Motor neuron (in vitro differentiated cells): ENCODE measurements around the gene LNPEP. TPM values are rescaled to one million over a fixed set of nuclear protein-coding genes. Genes with fewer than 3 reads are reported as not detected.
A peak's percentile ranks its signal among the peaks of the same experiment; 100 is the strongest.

Source experiments
- ATAC-seq, 8 experiments: fragments of 200-7000 bp; cut with Tn5 transposase; replicated peaks in 6 of 8; 2 replicates each; pipeline ENCODE4 v1.8.0; 2021; ENCODE audit warnings: mild to moderate bottlenecking in 8 of 8, moderate library complexity in 8 of 8
- H3K27ac ChIP-seq, 2 donors: fragments of 250-450 bp; sonication (Bioruptor Pico); 2 replicates each; pipeline ENCODE4 v1.9.0; 2021; ENCODE audit warnings: antibody characterized with exemption in 2 of 2, mild to moderate bottlenecking in 2 of 2, moderate library complexity in 1 of 2
- H3K4me1 ChIP-seq, 2 donors: fragments of 250-450 bp; sonication (Bioruptor Pico); replicated peaks in 1 of 2; 2 replicates each; pipeline ENCODE4 v1.6.1; 2021; ENCODE audit warnings: antibody characterized with exemption in 2 of 2, mild to moderate bottlenecking in 2 of 2, moderate library complexity in 1 of 2
- H3K4me3 ChIP-seq, 5 donors: fragments of 250-450 bp; sonication (Bioruptor Pico); 2 replicates each; pipeline ENCODE4 v1.9.0; 2021; ENCODE audit warnings: antibody characterized with exemption in 5 of 5, mild to moderate bottlenecking in 5 of 5, moderate library complexity in 4 of 5
- WGBS, 10 experiments: fragments of 450-650 bp; shearing (Covaris generic); methylation state at CpG; one replicate each; pipeline ENCODE4 v1.0.0; 2022; 5-methylcytosine and 5-hydroxymethylcytosine counted together
- in situ Hi-C, 9 experiments: fragments of 400-800 bp; cut with MboI; loops; one replicate each; pipeline ENCODE4 v1.15.0; 2021; ENCODE audit warnings: low sequenced_read_pairs in 9 of 9, low pct_unique_long_range_greater_than_20kb in 2 of 9; ENCODE audit not compliant: unreplicated experiment in 9 of 9
- total RNA-seq, 8 experiments: library from RNA; unstranded; fragments of 300-600 nt; gene quantifications; 2 replicates each; pipeline versions ENCODE4 v1.2.3 to v1.2.4, GENCODE V29; 2022

The LNPEP gene
- total RNA-seq, 8 experiments from 2014 or later: 11.7 to 52.2 (median 18.6) TPM

DNA sequence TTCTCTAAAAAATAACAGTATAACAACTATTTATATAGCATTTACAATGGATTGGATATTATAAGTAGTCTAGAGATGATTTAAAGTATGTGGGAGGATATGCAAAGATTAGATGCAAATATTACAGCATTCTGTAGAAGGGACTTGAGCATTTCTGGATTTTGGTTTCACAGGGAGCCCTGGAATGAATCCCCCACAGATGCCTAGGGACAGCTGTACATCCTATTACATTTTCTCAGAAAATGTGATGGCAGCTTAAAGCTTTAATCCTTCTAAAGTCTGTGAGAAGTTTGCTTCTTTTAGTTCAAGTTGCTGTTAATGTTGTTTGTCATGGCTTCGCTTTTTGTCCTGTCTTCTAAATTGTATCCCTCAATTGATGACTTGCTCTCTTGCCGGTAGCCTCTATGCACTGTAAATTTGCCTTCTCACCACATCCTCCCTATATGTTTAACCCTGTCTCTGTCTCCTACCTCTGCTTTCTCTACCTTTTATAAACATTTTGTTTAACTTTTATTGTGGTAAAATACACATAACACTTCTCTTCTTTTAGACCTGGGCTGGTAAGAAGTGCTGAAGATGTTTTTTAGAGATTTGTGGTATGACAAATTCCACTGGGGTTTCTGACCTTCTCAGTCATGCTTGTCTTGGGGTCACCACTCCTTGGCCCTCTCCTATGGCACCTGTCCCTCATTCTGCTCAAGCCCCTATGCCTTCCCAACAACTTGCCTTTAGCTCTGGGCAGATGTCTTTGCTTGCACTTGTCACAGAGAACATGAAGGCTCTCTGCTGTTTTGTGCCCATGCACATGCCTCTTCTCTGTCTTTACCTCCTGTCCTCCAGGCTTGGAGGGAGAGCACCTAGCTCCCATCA lies 37.9 kb downstream of the LNPEP start:
- ATAC-seq: peak in 1 of 8 experiments; percentile 59
- in situ Hi-C loops: no loop called here
- Histone ChIP-seq H3K27ac (no peak overlapping the region), H3K4me1 (no peaks in the 10 kb centered on the region), H3K4me3 (no peak overlapping the region)
- 29 to 100% (median 93%) methylated on average over 1 to 2 of the region's 2 CpGs for WGBS, 10 experiments

DNA sequence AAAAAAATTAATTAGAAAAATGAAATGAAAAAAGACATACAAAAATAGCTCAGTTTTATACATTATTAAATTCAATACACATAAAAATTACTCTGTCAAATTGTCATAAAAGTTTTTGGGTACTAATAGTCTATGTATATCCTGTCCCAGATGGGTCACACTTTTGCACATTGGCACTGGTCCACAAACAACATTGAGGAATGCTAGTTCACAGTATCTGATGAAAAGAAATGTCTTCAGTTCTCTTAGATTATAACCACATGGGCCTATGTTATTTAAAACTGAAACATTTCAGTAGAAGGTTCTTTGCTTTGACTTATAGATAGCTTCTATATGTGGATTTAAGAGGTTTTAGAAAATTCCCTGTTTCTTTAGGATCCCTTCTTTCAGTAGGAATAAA lies 39.8 kb downstream of the LNPEP start:
- in situ Hi-C loops: loop anchor here in 2 of 9 experiments (25.0 kb wide), 1 partner anchor 187 kb away; no protein-coding TSS in a partner anchor
- Histone ChIP-seq H3K4me3 (no peak overlapping the region), H3K4me1 (no peaks in the 10 kb centered on the region), H3K27ac (no peak overlapping the region)
- no peak for ATAC-seq

DNA sequence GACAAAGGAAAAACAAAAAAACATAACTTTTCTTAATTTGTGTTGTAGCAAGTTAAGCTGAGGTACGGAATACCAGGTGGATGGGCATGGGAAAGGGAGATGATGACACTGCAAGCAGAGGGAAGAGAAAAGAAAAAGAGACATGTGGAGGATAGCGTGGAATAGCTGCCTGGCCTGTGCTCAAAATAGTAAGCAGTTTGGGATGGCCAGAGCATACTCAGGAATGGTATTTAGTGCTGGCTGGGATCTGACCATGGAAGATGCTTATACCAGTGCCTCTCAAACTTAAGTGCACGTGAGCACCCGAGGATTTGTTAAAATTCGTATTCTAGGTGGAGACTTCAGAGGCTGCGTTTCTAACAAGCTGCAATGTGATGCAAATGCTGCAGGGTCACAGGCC lies 41.3 kb downstream of the LNPEP start:
- WGBS, 10 experiments: 47 to 100% (median 68%) methylated on average over 2 to 6 of the region's 6 CpGs
- in situ Hi-C loops: loop anchor here in 2 of 9 experiments (25.0 kb wide), 1 partner anchor 185 kb away; no protein-coding TSS in a partner anchor
- H3K4me1 ChIP-seq: no peaks in the 10 kb centered on the region
- ATAC-seq: no peak
- H3K27ac ChIP-seq: no peak overlapping the region
- no peak overlapping the region for H3K4me3 ChIP-seq

DNA sequence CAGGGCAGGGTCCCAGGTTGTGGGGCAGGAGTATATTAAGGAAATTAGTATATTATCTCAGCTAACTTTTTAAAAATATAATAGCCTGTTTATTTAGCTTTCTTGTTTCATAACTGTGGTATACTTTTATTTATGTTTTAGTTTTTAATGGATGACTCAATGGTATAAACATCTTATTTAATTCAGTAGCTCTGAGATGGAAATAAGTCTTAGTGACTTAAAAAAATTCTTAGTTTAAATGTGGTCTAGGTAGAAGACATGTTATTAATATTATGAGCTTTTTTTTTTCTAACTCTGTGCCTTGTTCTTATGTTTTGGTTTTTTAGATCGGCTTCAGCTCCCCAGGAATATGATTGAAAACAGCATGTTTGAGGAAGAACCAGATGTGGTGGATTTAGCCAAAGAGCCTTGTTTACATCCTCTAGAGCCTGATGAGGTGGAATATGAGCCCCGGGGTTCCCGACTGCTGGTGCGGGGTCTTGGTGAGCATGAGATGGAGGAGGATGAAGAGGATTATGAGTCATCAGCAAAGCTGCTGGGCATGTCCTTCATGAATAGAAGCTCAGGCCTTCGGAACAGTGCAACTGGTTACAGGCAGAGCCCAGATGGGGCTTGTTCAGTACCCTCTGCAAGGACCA lies 43.1 kb downstream of the LNPEP start:
- H3K4me1 ChIP-seq: no peaks in the 10 kb centered on the region
- H3K27ac ChIP-seq: no peak overlapping the region
- in situ Hi-C loops: loop anchor here in 2 of 9 experiments (25.0 kb wide), 1 partner anchor 183 kb away; no protein-coding TSS in a partner anchor
- no peak overlapping the region for H3K4me3 ChIP-seq
- 30 to 100% (median 85%) methylated on average over 2 to 5 of the region's 5 CpGs; no CpG with 5 or more reads in 1 of the 10 experiments for WGBS, 10 experiments
- peak in 1 of 8 experiments; percentile 35 for ATAC-seq

DNA sequence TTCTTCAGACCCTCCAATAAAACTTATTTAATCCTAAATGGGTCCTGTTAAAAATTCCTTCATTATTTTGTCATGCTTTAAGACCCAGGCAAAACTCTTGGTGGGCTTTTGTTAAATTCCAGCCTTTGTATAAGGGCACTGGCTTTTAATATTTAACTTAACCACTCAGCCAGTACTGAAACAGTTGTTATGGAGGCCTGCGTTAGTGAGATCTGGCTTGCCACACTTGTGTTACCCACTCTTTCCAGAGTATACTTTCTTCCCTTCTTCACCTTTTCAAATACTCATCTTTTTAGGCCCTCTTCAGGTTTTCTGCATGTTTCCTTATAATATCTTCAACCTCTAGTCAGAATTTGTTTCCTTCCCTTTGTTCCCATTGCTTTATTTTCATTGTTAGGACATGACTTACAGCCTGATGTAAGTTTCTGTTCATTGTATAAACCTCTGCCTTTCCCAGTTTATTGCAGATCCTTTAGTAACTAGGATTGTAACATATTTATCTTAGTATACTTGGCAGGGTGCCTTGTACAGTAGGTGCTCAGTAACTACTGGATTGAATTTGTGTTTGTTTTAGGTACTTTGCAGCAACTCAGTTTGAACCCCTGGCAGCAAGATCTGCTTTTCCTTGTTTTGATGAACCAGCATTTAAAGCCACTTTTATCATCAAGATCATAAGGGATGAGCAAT lies 48.8 kb downstream of the LNPEP start:
- in situ Hi-C loops: loop anchor here in 2 of 9 experiments (25.0 kb wide), 1 partner anchor 178 kb away; no protein-coding TSS in a partner anchor
- ATAC-seq: no peak
- Histone ChIP-seq H3K27ac (no peak overlapping the region), H3K4me3 (no peak overlapping the region), H3K4me1 (peaks cover 0 to 6% of the 10 kb centered on the region in 2 donors)
- whole genome bisulfite sequencing, 10 experiments: 0 to 100% (median 0%) methylated on average over 1 of the region's 1 CpG; no CpG with 5 or more reads in 3 of the 10 experiments

DNA sequence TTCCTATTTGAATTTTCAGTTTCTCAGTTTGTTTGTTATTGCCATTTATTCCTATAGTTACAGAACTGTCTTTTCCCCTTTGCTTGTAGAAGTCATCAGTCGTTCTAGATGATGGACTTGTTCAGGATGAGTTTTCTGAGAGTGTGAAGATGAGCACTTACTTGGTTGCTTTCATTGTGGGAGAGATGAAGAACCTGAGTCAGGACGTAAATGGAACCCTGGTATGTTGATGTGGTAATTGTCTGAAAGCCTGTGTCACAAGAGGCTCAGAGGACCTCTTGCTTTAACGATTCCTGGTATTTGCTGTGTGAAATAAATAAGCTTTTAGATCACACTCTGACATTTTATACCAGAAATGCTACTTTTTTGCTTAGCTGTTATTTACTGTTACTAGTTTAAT lies 50.6 kb downstream of the LNPEP start:
- in situ Hi-C loops: loop anchor here in 2 of 9 experiments (25.0 kb wide), 1 partner anchor 176 kb away; no protein-coding TSS in a partner anchor
- H3K27ac ChIP-seq: no peak overlapping the region
- H3K4me3 ChIP-seq: no peak overlapping the region
- ATAC-seq: no peak
- 64 to 100% (median 87%) methylated on average over 2 to 3 of the region's 3 CpGs; no CpG with 5 or more reads in 1 of the 10 experiments for WGBS, 10 experiments
- H3K4me1 ChIP-seq: peaks cover 0 to 6% of the 10 kb centered on the region in 2 donors

DNA sequence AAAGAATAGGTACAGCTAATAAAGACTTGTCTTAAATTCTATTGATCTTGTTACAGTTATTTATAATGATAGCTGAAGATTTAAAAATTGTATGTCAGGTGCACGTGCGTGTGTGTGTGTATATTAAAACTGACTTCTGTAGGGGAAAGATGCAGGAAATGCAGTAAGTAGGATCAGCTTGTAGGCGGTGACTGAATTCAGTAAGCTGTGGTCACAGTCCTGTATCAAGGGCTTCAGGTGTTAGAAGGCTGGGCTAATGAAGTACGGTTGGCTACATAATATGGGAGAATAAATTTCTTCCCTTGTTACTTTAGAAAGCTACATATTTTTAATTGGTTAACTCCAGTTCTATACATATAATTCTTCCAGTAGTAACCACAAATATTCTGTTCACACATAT lies 54.2 kb downstream of the LNPEP start:
- WGBS, 10 experiments: 80 to 100% (median 93%) methylated on average over 1 to 4 of the region's 4 CpGs; no CpG with 5 or more reads in 1 of the 10 experiments
- no peak for ATAC-seq
- no peaks in the 10 kb centered on the region for H3K4me1 ChIP-seq
- H3K27ac ChIP-seq: no peak overlapping the region
- in situ Hi-C loops: loop anchor here in 2 of 9 experiments (25.0 kb wide), 1 partner anchor 172 kb away; no protein-coding TSS in a partner anchor
- H3K4me3 ChIP-seq: no peak overlapping the region

DNA sequence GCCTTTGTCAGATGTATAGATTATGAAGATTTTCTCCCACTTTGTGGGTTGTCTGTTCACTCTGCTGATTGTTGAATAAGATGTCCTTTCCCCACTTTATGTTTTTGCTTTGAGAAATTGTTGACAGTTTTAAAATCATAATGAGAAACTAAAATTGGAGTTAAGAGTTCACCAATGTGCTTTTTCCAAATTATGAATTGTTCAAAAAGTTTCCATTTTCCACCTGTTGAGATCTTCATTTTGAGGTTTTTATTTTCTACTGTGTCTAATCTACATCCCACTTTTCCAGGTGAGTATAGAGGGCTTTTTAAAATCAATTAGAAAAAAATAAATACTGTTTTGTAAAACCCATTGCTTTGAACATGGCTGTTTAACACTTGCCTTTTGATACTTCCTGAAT lies 55.8 kb downstream of the LNPEP start:
- no peak overlapping the region for H3K27ac ChIP-seq
- no peak overlapping the region for H3K4me3 ChIP-seq
- no peaks in the 10 kb centered on the region for H3K4me1 ChIP-seq
- ATAC-seq: no peak
- in situ Hi-C loops: loop anchor here in 2 of 9 experiments (25.0 kb wide), 1 partner anchor 171 kb away; no protein-coding TSS in a partner anchor

GRCh38 chr5:96993760-96994159 lies 57.9 kb downstream of the LNPEP start:
- Histone ChIP-seq H3K4me3 (no peak overlapping the region), H3K4me1 (no peaks in the 10 kb centered on the region), H3K27ac (no peak overlapping the region)
- WGBS, 10 experiments: 80 to 100% (median 100%) methylated on average over 1 to 2 of the region's 2 CpGs; no CpG with 5 or more reads in 3 of the 10 experiments
- no peak for ATAC-seq
- in situ Hi-C loops: loop anchor here in 2 of 9 experiments (25.0 kb wide), 1 partner anchor 169 kb away; no protein-coding TSS in a partner anchor

DNA sequence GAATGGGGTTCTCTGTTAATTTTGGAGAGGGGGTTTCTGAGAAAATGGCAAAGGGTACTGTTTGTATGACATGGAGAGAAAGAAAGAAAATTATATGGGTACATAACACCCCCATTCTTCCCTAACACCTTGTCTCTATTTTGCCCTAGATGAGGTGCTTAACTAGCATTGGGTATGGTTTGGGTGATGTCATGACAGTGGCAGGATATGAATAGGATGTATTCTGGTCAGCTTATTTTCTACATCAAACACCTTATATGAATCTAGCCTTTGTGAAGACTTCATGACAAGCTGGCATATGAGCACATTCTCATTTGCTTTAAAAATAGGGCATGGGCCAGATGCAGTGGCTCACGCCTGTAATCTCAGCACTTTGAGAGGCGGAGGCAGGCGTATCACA lies 58.6 kb downstream of the LNPEP start:
- in situ Hi-C loops: loop anchor here in 2 of 9 experiments (25.0 kb wide), 1 partner anchor 168 kb away; no protein-coding TSS in a partner anchor
- Histone ChIP-seq H3K27ac (no peak overlapping the region), H3K4me1 (no peaks in the 10 kb centered on the region), H3K4me3 (no peak overlapping the region)
- ATAC-seq: no peak
- WGBS, 10 experiments: 100% methylated on average over 1 to 2 of the region's 3 CpGs; no CpG with 5 or more reads in 8 of the 10 experiments

DNA sequence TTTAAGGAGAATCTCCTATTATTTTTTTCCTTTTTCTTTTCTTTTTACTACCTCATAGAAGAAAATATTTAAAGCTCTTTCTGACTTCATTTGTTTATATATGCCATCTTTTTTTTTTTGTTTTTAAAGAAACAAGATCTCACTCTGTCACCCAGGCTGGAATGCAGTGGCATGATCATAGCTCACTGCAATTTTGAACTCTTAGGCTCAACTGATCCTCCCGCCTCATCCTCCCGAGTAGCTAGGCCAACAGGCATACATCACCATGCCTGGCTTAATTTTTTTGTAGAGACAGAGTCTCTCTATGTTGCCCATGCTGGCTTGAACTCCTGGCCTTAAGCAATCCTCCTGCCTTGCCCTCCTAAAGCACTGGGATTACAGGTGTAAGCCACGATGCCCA lies 59.5 kb downstream of the LNPEP start:
- ATAC-seq: no peak
- H3K4me1 ChIP-seq: no peaks in the 10 kb centered on the region
- in situ Hi-C loops: loop anchor here in 2 of 9 experiments (25.0 kb wide), 1 partner anchor 167 kb away; no protein-coding TSS in a partner anchor
- H3K4me3 ChIP-seq: no peak overlapping the region
- 44 to 100% (median 82%) methylated on average over 1 to 3 of the region's 3 CpGs for WGBS, 10 experiments
- no peak overlapping the region for H3K27ac ChIP-seq

DNA sequence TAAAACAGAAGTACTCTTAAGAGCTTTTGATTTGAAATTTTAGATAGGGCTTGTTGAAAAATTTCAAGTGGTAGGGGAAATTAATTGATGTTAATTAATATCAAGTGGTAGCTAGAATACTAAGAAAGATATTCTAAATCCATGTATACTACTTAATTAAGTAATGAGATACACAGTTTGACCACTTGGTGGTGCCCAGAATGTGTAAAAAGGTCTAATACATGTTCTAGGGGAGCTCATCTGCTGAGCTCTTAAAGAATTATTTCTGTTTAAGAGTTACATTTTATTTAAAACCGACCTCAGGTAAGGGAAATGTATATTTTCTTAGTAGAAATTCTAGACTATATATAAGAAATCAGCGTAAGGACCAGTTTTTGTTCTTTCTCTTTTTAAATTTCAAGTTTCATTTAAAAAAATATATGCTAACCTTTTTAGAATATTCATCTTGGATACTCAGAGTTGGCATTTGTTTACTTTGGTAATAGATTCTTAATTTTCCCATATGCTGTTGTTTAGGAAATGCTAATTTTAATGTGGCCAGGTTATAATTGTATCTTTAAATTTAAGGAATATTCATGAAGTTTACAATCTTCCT lies 61.5 kb downstream of the LNPEP start:
- 14 to 50% (median 41%) methylated on average over 1 to 2 of the region's 2 CpGs; no CpG with 5 or more reads in 2 of the 10 experiments for WGBS, 10 experiments
- H3K4me1 ChIP-seq: no peaks in the 10 kb centered on the region
- in situ Hi-C loops: loop anchor here in 2 of 9 experiments (25.0 kb wide), 1 partner anchor 165 kb away; no protein-coding TSS in a partner anchor
- ATAC-seq: peak in 4 of 8 experiments; percentile 47 to 78 (median 67)
- H3K4me3 ChIP-seq: no peak overlapping the region
- no peak overlapping the region for H3K27ac ChIP-seq
